Measurements from ENCODE around the gene RAB3D.
A peak's percentile ranks its signal among the peaks of the same experiment; 100 is the strongest.

RAB3D gene

DNA sequence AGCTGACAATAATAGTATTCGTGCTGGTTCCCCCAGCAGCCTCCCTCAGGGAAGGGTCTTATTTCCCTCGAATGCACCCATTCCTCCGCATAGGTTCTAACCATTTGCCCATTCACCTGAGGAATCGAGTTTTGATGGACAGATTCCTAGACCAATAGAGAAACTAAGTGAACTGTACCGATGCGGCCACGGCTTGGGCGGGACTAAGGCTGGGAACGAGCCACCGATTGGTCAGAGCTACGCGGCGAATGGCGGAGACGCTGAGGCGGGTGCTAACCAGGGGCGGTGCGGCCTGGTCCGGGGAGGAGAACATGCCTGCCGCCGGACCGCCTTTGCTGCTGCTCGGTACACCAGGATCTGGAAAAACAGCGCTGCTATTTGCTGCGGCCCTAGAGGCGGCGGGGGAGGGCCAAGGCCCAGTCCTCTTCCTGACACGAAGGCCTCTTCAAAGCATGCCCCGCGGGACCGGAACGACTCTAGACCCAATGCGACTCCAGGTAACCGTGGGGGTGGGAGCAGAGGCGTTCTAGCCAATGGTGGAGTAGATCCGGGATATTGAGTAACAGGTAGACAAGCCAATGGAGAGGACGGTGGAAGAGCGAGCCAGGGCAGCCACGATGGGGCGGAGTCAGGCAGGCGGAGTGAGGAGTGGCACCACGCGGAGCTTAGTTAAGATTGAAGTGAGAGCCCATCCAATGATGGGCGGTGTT, 35.1 kb upstream of the RAB3D start, which contains the start of gene SWSAP1 (continued):
- TF ChIP-seq ZNF426 (tag by site-specific recombination; IDR thresholded peaks at IDR 0.05) (no peak), ZNF24 (tag by site-specific recombination; IDR thresholded peaks at IDR 0.05) (0 out of 2 replicates have a peak, but pooled peaks have one; percentile 13), KLF10 (tag by site-specific recombination; IDR thresholded peaks at IDR 0.05) (peak; percentile 35; the same call in 1 of the 2 replicates), ZNF16 (tag by site-specific recombination; IDR thresholded peaks at IDR 0.05; ENCODE audit: low read depth) (no peak), WT1 (tag by site-specific recombination; IDR thresholded peaks at IDR 0.05) (no peak), ZBTB21 (tag by site-specific recombination; IDR thresholded peaks at IDR 0.05) (0 out of 2 replicates have a peak, but pooled peaks have one; percentile 7), GLIS1 (tag by site-specific recombination; IDR thresholded peaks at IDR 0.05) (peak; percentile 25; the same call in 1 of the 2 replicates), ZNF416 (tag by site-specific recombination; IDR thresholded peaks at IDR 0.05) (no peak)
- TF ChIP-seq, protein P1, sequence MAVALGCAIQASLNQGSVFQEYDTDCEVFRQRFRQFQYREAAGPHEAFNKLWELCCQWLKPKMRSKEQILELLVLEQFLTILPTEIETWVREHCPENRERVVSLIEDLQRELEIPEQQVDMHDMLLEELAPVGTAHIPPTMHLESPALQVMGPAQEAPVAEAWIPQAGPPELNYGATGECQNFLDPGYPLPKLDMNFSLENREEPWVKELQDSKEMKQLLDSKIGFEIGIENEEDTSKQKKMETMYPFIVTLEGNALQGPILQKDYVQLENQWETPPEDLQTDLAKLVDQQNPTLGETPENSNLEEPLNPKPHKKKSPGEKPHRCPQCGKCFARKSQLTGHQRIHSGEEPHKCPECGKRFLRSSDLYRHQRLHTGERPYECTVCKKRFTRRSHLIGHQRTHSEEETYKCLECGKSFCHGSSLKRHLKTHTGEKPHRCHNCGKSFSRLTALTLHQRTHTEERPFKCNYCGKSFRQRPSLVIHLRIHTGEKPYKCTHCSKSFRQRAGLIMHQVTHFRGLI (tag by site-specific recombination; IDR thresholded peaks at IDR 0.05): no peak
- TF ChIP-seq, protein P2, sequence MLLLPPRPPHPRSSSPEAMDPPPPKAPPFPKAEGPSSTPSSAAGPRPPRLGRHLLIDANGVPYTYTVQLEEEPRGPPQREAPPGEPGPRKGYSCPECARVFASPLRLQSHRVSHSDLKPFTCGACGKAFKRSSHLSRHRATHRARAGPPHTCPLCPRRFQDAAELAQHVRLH (tag by site-specific recombination; IDR thresholded peaks at IDR 0.05): peak; percentile 76; the same call in 1 of the 2 replicates
- TF ChIP-seq, protein P3, sequence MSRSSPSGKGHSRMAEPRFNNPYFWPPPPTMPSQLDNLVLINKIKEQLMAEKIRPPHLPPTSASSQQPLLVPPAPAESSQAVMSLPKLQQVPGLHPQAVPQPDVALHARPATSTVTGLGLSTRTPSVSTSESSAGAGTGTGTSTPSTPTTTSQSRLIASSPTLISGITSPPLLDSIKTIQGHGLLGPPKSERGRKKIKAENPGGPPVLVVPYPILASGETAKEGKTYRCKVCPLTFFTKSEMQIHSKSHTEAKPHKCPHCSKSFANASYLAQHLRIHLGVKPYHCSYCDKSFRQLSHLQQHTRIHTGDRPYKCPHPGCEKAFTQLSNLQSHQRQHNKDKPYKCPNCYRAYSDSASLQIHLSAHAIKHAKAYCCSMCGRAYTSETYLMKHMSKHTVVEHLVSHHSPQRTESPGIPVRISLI (tag by site-specific recombination; IDR thresholded peaks at IDR 0.05): no peak

DNA sequence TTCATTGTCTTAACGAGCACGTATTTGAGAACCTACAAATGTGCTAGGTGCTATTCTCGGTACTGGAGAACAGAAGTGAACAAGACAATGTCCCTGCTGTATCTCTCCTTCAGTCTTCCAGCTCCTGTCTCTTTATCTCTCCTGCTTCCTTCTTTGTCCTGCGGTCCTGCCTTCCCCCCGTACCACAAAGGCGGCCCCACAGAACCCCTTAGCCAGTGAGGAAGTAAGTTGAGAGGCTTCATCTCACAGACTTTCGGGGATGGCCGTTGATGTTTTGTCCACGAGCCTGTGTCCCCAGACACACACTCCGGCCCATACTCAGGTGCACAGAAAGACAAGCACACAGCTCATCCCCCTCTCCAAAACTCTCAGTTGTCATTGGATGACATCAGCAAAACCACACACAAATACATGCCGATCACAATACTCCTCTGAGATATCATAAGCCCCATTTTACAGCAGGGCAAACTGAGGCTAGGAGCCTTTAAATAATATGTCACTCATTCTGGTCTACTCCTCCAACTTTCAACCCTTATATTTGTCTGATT, 34.5 kb upstream of the RAB3D start:
- Histone ChIP-seq H3K4me3 (ENCODE audit: low read depth, low read length) (peak overlapping the region; percentile 28), H3K36me3 (ENCODE audit: control insufficient read depth in 2 of 2, insufficient read depth in 1 of 2, low read length in 2 of 2) (peaks cover 0 to 23% of the 10 kb centered on the region in 2 experiments; a peak in 2 of 3 replicates), H3K4me1 (ENCODE audit: control insufficient read depth, insufficient read depth, low read length) (peaks cover 4% of the 10 kb centered on the region; the same call in 1 of the 2 replicates), H3K9me3 (ENCODE audit: control insufficient read depth, insufficient read depth, low read depth, low read length) (no peaks in the 10 kb centered on the region), H3K27ac (ENCODE audit: extremely low read depth, low read depth, low read length) (no peak overlapping the region)
- ChIA-PET CTCF (interaction anchor here (1.1 to 2.0 kb wide), 3 partner anchors 9 to 77 kb away, joined by 3 to 7 read pairs (median 3); no protein-coding TSS in a partner anchor), POLR2A (interaction anchor here (0.7 to 2.3 kb wide), 19 partner anchors 10 to 284 kb away, joined by 3 to 36 read pairs (median 8); partner anchors contain the start of genes CCDC159, ELOF1, EPOR and ODAD3)
- TF ChIP-seq ZNF214 (tag by site-specific recombination; IDR thresholded peaks at IDR 0.05; ENCODE audit: borderline replicate concordance) (no peak), ZNF416 (tag by site-specific recombination; IDR thresholded peaks at IDR 0.05) (no peak), ZNF184 (tag by site-specific recombination; IDR thresholded peaks at IDR 0.05) (no peak), GLIS2 (tag by site-specific recombination; IDR thresholded peaks at IDR 0.05) (no peak), ZNF24 (tag by site-specific recombination; IDR thresholded peaks at IDR 0.05) (peak; percentile 68), ZNF623 (tag by site-specific recombination; IDR thresholded peaks at IDR 0.05) (0 out of 2 replicates have a peak, but pooled peaks have one; percentile 15), ZBTB21 (tag by site-specific recombination; IDR thresholded peaks at IDR 0.05) (0 out of 2 replicates have a peak, but pooled peaks have one; percentile 26), ZNF664 (tag by site-specific recombination; IDR thresholded peaks at IDR 0.05) (peak; percentile 62; the same call in 1 of the 2 replicates)
- TF ChIP-seq, protein P4, sequence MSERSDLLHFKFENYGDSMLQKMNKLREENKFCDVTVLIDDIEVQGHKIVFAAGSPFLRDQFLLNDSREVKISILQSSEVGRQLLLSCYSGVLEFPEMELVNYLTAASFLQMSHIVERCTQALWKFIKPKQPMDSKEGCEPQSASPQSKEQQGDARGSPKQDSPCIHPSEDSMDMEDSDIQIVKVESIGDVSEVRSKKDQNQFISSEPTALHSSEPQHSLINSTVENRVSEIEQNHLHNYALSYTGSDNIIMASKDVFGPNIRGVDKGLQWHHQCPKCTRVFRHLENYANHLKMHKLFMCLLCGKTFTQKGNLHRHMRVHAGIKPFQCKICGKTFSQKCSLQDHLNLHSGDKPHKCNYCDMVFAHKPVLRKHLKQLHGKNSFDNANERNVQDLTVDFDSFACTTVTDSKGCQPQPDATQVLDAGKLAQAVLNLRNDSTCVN (tag by site-specific recombination; optimal IDR thresholded peaks at IDR 0.05): peak; percentile 9
- TF ChIP-seq, protein P5, sequence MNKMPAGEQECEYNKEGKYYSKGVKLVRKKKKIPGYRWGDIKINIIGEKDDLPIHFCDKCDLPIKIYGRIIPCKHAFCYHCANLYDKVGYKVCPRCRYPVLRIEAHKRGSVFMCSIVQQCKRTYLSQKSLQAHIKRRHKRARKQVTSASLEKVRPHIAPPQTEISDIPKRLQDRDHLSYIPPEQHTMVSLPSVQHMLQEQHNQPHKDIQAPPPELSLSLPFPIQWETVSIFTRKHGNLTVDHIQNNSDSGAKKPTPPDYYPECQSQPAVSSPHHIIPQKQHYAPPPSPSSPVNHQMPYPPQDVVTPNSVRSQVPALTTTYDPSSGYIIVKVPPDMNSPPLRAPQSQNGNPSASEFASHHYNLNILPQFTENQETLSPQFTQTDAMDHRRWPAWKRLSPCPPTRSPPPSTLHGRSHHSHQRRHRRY (tag by site-specific recombination; IDR thresholded peaks at IDR 0.05): 0 out of 2 replicates have a peak, but pooled peaks have one; percentile 59
- TF ChIP-seq, protein P6, sequence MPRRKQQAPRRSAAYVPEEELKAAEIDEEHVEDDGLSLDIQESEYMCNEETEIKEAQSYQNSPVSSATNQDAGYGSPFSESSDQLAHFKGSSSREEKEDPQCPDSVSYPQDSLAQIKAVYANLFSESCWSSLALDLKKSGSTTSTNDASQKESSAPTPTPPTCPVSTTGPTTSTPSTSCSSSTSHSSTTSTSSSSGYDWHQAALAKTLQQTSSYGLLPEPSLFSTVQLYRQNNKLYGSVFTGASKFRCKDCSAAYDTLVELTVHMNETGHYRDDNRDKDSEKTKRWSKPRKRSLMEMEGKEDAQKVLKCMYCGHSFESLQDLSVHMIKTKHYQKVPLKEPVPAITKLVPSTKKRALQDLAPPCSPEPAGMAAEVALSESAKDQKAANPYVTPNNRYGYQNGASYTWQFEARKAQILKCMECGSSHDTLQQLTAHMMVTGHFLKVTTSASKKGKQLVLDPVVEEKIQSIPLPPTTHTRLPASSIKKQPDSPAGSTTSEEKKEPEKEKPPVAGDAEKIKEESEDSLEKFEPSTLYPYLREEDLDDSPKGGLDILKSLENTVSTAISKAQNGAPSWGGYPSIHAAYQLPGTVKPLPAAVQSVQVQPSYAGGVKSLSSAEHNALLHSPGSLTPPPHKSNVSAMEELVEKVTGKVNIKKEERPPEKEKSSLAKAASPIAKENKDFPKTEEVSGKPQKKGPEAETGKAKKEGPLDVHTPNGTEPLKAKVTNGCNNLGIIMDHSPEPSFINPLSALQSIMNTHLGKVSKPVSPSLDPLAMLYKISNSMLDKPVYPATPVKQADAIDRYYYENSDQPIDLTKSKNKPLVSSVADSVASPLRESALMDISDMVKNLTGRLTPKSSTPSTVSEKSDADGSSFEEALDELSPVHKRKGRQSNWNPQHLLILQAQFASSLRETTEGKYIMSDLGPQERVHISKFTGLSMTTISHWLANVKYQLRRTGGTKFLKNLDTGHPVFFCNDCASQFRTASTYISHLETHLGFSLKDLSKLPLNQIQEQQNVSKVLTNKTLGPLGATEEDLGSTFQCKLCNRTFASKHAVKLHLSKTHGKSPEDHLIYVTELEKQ (tag by site-specific recombination; IDR thresholded peaks at IDR 0.05; ENCODE audit: borderline replicate concordance): 0 out of 2 replicates have a peak, but pooled peaks have one; percentile 29
- TF ChIP-seq, protein P7, sequence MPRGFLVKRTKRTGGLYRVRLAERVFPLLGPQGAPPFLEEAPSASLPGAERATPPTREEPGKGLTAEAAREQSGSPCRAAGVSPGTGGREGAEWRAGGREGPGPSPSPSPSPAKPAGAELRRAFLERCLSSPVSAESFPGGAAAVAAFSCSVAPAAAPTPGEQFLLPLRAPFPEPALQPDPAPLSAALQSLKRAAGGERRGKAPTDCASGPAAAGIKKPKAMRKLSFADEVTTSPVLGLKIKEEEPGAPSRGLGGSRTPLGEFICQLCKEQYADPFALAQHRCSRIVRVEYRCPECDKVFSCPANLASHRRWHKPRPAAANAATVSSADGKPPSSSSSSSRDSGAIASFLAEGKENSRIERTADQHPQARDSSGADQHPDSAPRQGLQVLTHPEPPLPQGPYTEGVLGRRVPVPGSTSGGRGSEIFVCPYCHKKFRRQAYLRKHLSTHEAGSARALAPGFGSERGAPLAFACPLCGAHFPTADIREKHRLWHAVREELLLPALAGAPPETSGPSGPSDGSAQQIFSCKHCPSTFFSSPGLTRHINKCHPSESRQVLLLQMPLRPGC (tag by site-specific recombination; IDR thresholded peaks at IDR 0.05): peak; percentile 62; the same call in 1 of the 2 replicates
